GM19240 (cell line): ENCODE measurements around the gene ZNF687.

Experiments
- DNase-seq: peaks from one replicate; pipeline ENCODE4 v3.0.0; 2011; ENCODE audit warnings: low spot score; ENCODE audit not compliant: insufficient read length

ZNF687 gene

GRCh38 chr1:151281225-151281968 lies 702 bp upstream of the ZNF687 start:
- peak; percentile 75 for DNase-seq

GRCh38 chr1:151282883-151283725 lies 1.0 kb downstream of the ZNF687 start:
- no peak for DNase-seq

GRCh38 chr1:151284013-151284577 lies 2.0 kb downstream of the ZNF687 start:
- no peak for DNase-seq

GRCh38 chr1:151286619-151287340 lies 4.7 kb downstream of the ZNF687 start:
- no peak for DNase-seq

GRCh38 chr1:151287341-151287699 lies 5.2 kb downstream of the ZNF687 start:
- no peak for DNase-seq

- DNase-seq = no peak
These were observed 5.8 kb downstream of the ZNF687 start for GRCh38 chr1:151287767-151288500.

GRCh38 chr1:151288502-151288901 lies 6.4 kb downstream of the ZNF687 start:
- DNase-seq = no peak

GRCh38 chr1:151289080-151289935 lies 7.2 kb downstream of the ZNF687 start:
- DNase-seq = no peak

- DNase-seq = no peak
These were observed 8.1 kb downstream of the ZNF687 start for GRCh38 chr1:151289991-151290708.

GRCh38 chr1:151290709-151291303 lies 8.7 kb downstream of the ZNF687 start:
- DNase-seq = no peak

GRCh38 chr1:151292207-151293030 lies 10.3 kb downstream of the ZNF687 start:
- DNase-seq = no peak

GRCh38 chr1:151293093-151293492 lies 11.0 kb downstream of the ZNF687 start:
- DNase-seq = no peak

- DNase-seq = no peak
These were observed 12.8 kb downstream of the ZNF687 start for GRCh38 chr1:151294742-151295462.

GRCh38 chr1:151309811-151310323 lies 27.8 kb downstream of the ZNF687 start:
- DNase-seq = no peak

GRCh38 chr1:151311011-151311410 lies 28.9 kb downstream of the ZNF687 start:
- no peak for DNase-seq

- DNase-seq = no peak
These were observed 29.7 kb downstream of the ZNF687 start for GRCh38 chr1:151311589-151312331.

GRCh38 chr1:151312411-151312810 lies 30.3 kb downstream of the ZNF687 start:
- DNase-seq = no peak
